Esophagus squamous epithelium (tissue), 5 donors: ENCODE data around the gene CFC1. TPM values are rescaled to one million over a fixed set of nuclear protein-coding genes. Genes with fewer than 3 reads are reported as not detected.
"Not testable (repeated sequence)": the region's sequence is repeated elsewhere in the genome, so short reads cannot be mapped to it uniquely, and the experiment has no call there.

Source experiments
- DNase-seq: peaks from one replicate; lab custom pipeline; 2025; lab: John Stamatoyannopoulos, UW
- H3K27ac ChIP-seq, 4 donors: fragments of 200-600 bp; sonication (generic); one replicate each; pipeline ENCODE4 v1.5.1; 2016 to 2019; ENCODE audit warnings: mild to moderate bottlenecking in 1 of 4
- H3K27me3 ChIP-seq, 4 donors: fragments of 200-600 bp; sonication (generic); 1 replicate in 3 of 4; 2 replicates in 1 of 4; pipeline versions ENCODE4 v1.5.1 to v1.6.0; 2017 to 2021; ENCODE audit warnings: antibody characterized with exemption in 1 of 4
- H3K36me3 ChIP-seq, 3 donors: fragments of 200-600 bp; sonication (generic); one replicate each; pipeline ENCODE4 v1.5.1; 2016 to 2019
- H3K4me1 ChIP-seq, 3 donors: fragments of 200-600 bp; sonication (generic); one replicate each; pipeline ENCODE4 v1.5.1; 2017 to 2019
- H3K4me3 ChIP-seq, 4 donors: fragments of 200-600 bp; sonication (generic); 1 replicate in 3 of 4; 2 replicates in 1 of 4; pipeline ENCODE4 v1.5.1; 2016 to 2019; ENCODE audit warnings: mild to moderate bottlenecking in 2 of 4, moderate library complexity in 1 of 4
- H3K9me3 ChIP-seq, 3 donors: fragments of 200-600 bp; sonication (generic); one replicate each; pipeline ENCODE4 v1.5.1; 2016 to 2019
- WGBS, 2 donors: methylation state at CpG; one replicate each; pipeline ENCODE4 v1.1.5; 2018; 5-methylcytosine and 5-hydroxymethylcytosine counted together
- intact Hi-C: fragments of 100-400 bp; cut with DNase I; formaldehyde crosslinking; loops from one replicate; pipeline ENCODE4 v1.15.0; 2022
- total RNA-seq, 4 donors: library from RNA; depleted of rRNA; stranded (reverse); fragments of >200 nt; gene quantifications; one replicate each; pipeline ENCODE4 v1.1.0, GENCODE V29; 2016
- donor health status: DM: yes; HTN: yes; CAD: no.

CFC1 gene
- total RNA-seq, result not detected

- H3K27ac ChIP-seq, H3K4me3 ChIP-seq, H3K36me3 ChIP-seq, H3K4me1 ChIP-seq, DNase-seq, intact Hi-C loops, H3K9me3 ChIP-seq, H3K27me3 ChIP-seq: not testable (repeated sequence)
- whole genome bisulfite sequencing, 2 donors, result no CpG with 5 or more reads among the region's 6 CpGs
Measured at GRCh38 chr2:130599393-130599792, at the start of gene CFC1. TSS of gene CFC1 (minus strand) at chr2:130599575. CDS start at chr2:130599287, 288 bp downstream.

GRCh38 chr2:130641688-130642087 lies 42.3 kb upstream of the CFC1 start:
- intact Hi-C loops, H3K27ac ChIP-seq, H3K27me3 ChIP-seq, H3K9me3 ChIP-seq, DNase-seq, H3K4me3 ChIP-seq, H3K36me3 ChIP-seq, H3K4me1 ChIP-seq: not testable (repeated sequence)
- WGBS, 2 donors, result 29 to 38% methylated on average over 3 to 4 of the region's 4 CpGs

- H3K36me3 ChIP-seq, intact Hi-C loops, DNase-seq, H3K27ac ChIP-seq, H3K9me3 ChIP-seq, H3K4me1 ChIP-seq, H3K4me3 ChIP-seq, H3K27me3 ChIP-seq: not testable (repeated sequence)
- WGBS, 2 donors, result 70% methylated on average over 2 of the region's 2 CpGs; no CpG with 5 or more reads in 1 of the 2 donors
Measured at GRCh38 chr2:130638973-130639372, 39.6 kb upstream of the CFC1 start.

- DNase-seq, intact Hi-C loops: not testable (repeated sequence)
- 69 to 75% methylated on average over 9 of the region's 10 CpGs for WGBS, 2 donors
Measured at GRCh38 chr2:130628784-130629475, 29.6 kb upstream of the CFC1 start.

GRCh38 chr2:130611140-130611539 lies 11.8 kb upstream of the CFC1 start, which contains the start of gene POTEJ:
TSS of gene POTEJ (plus strand) at chr2:130611440. CDS start at chr2:130611533, 93 bp downstream.
- H3K27me3 ChIP-seq, intact Hi-C loops, H3K27ac ChIP-seq, DNase-seq, H3K36me3 ChIP-seq, H3K4me3 ChIP-seq, H3K4me1 ChIP-seq, H3K9me3 ChIP-seq: not testable (repeated sequence)
- WGBS, 2 donors, result no CpG with 5 or more reads among the region's 13 CpGs

More at GRCh38 chr2:130628784-130629475, 29.6 kb upstream of the CFC1 start:
- H3K27ac ChIP-seq, H3K4me3 ChIP-seq, H3K36me3 ChIP-seq, H3K4me1 ChIP-seq, H3K9me3 ChIP-seq, H3K27me3 ChIP-seq: not testable (repeated sequence)

GRCh38 chr2:130610486-130610885 lies 11.1 kb upstream of the CFC1 start:
- H3K27ac ChIP-seq, H3K9me3 ChIP-seq, DNase-seq, H3K4me3 ChIP-seq, H3K27me3 ChIP-seq, H3K36me3 ChIP-seq, H3K4me1 ChIP-seq, intact Hi-C loops: not testable (repeated sequence)
- 93% methylated on average over 8 to 10 of the region's 15 CpGs for WGBS, 2 donors

GRCh38 chr2:130609002-130609920 lies 9.9 kb upstream of the CFC1 start:
- H3K4me3 ChIP-seq, H3K27ac ChIP-seq, H3K36me3 ChIP-seq, DNase-seq, H3K4me1 ChIP-seq, H3K27me3 ChIP-seq, intact Hi-C loops, H3K9me3 ChIP-seq: not testable (repeated sequence)
- 49 to 57% methylated on average over 5 to 6 of the region's 28 CpGs for WGBS, 2 donors

- H3K27ac ChIP-seq, intact Hi-C loops, H3K36me3 ChIP-seq, H3K4me3 ChIP-seq, H3K9me3 ChIP-seq, H3K4me1 ChIP-seq, H3K27me3 ChIP-seq, DNase-seq: not testable (repeated sequence)
- WGBS, 2 donors, result no CpG with 5 or more reads among the region's 17 CpGs
Measured at GRCh38 chr2:130608276-130609001, 9.1 kb upstream of the CFC1 start.

GRCh38 chr2:130601648-130602302 lies 2.4 kb upstream of the CFC1 start:
- intact Hi-C loops, result not testable (repeated sequence)

GRCh38 chr2:130599926-130600325 lies 551 bp upstream of the CFC1 start:
- intact Hi-C loops, H3K4me3 ChIP-seq, H3K27me3 ChIP-seq, H3K36me3 ChIP-seq, DNase-seq, H3K27ac ChIP-seq, H3K4me1 ChIP-seq, H3K9me3 ChIP-seq: not testable (repeated sequence)
- WGBS, 2 donors, result 84 to 91% methylated on average over 7 to 8 of the region's 9 CpGs

More at GRCh38 chr2:130601648-130602302, 2.4 kb upstream of the CFC1 start:
- 45 to 56% methylated on average over 2 of the region's 15 CpGs for WGBS, 2 donors
- not testable (repeated sequence) for H3K4me3 ChIP-seq, H3K27ac ChIP-seq, H3K27me3 ChIP-seq, DNase-seq, H3K36me3 ChIP-seq, H3K4me1 ChIP-seq, H3K9me3 ChIP-seq

GRCh38 chr2:130598463-130598862 lies 912 bp downstream of the CFC1 start:
- 49 to 52% methylated on average over 11 to 15 of the region's 15 CpGs for WGBS, 2 donors
- DNase-seq, H3K27me3 ChIP-seq: not testable (repeated sequence)

GRCh38 chr2:130597994-130598393 lies 1.4 kb downstream of the CFC1 start:
- H3K4me3 ChIP-seq, H3K36me3 ChIP-seq, DNase-seq, H3K9me3 ChIP-seq, H3K4me1 ChIP-seq, H3K27ac ChIP-seq, intact Hi-C loops, H3K27me3 ChIP-seq: not testable (repeated sequence)
- WGBS, 2 donors, result no CpG with 5 or more reads among the region's 22 CpGs

More at GRCh38 chr2:130598463-130598862, 912 bp downstream of the CFC1 start:
- H3K9me3 ChIP-seq, H3K27ac ChIP-seq, H3K36me3 ChIP-seq, H3K4me1 ChIP-seq, H3K4me3 ChIP-seq, intact Hi-C loops: not testable (repeated sequence)
